Embryonic facial prominence (tissue), 1 donor: ENCODE data around the gene CELF2.

Experiments used
- DNase-seq: peaks from one replicate; pipeline ENCODE4 v3.0.0-alpha.2; 2016; ENCODE audit errors: extremely low spot score

The CELF2 gene

GRCh38 chr10:11058965-11059364 lies 41.3 kb downstream of the CELF2 start:
- no peak for DNase-seq

- no peak for DNase-seq
These were observed 46.2 kb downstream of the CELF2 start for GRCh38 chr10:11063856-11064255.

GRCh38 chr10:11064832-11065231 lies 47.2 kb downstream of the CELF2 start:
- DNase-seq = no peak

DNA sequence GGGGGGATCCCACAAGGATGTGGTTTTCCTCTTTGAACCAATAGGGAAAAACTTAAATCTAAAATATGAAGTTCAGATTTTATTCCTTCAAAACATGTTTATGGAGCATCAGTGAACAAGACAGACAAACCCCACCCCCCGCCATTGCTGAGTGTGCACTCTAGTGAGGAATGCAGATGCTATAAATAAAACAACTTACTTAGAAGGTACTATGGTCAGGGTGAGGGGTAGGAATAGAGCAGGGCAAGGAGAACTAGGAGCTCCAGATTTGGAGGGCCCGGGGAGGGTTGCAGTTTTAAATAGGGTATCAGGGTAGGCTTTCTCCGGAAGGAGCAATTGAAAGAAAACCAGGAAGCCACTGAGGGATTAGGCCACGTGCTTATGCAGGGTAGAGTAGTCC lies 47.9 kb downstream of the CELF2 start:
- no peak for DNase-seq

GRCh38 chr10:11066520-11066919 lies 48.8 kb downstream of the CELF2 start:
- DNase-seq = no peak

DNA sequence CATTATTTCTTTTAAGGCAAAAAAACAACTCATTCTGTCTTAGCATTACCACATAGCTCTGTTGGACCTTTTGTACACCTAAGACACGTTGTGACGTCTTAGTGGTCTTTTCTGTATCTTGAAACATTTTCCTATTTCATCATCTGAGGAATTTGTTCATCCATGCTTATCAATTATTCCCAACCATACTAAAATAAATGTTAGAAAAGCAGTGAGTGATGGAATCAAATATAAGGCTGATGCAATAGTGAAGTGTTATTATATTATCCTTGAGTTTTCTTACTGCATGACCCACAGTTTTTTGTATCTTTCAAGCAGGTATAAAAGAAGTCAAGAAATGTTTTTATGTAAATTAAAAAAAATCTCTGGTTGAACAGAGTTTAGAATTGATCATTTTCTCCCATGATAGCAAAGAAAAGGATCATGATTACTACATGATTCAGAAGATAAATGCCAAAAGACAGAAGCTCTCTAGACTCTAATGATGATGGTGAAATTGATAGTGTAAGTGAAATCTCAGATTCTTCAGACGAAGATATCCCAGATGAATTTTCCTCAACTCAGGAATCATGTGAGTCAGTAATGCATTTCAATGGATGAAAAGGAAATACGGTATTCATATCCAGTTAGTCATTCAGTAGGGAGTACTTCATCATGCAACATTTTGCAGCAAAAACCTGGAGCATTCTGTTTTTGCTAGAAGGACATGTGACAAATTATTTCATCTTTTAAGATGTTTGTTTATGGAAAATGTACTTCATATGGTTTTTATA lies 51.4 kb downstream of the CELF2 start:
- no peak for DNase-seq

- DNase-seq = no peak
These were observed 55.7 kb downstream of the CELF2 start for GRCh38 chr10:11073410-11073809.

GRCh38 chr10:11074536-11075267 lies 57.0 kb downstream of the CELF2 start:
- DNase-seq = no peak

- DNase-seq = no peak
These were observed 58.5 kb downstream of the CELF2 start for GRCh38 chr10:11076221-11076620.

DNA sequence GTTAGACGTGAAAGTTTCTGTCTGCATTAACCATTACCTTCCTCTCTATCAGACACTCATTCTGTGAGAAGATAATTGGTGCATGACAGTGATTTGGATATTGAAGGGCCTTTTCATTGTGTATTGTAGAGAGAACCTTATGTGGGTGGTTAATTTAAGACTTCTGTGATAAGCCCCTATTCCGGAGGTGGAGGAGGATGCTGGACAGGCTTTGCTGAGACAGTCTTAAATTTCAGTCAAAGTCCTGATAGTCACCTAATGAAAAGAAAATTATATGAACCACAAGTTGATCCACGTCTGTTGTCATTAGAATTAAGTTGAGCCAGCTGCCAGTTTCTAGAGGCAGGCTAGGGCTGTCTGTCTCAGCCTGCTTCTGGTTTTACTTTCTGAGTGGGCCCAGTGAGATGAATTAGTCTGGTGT lies 62.9 kb downstream of the CELF2 start:
- no peak for DNase-seq

DNA sequence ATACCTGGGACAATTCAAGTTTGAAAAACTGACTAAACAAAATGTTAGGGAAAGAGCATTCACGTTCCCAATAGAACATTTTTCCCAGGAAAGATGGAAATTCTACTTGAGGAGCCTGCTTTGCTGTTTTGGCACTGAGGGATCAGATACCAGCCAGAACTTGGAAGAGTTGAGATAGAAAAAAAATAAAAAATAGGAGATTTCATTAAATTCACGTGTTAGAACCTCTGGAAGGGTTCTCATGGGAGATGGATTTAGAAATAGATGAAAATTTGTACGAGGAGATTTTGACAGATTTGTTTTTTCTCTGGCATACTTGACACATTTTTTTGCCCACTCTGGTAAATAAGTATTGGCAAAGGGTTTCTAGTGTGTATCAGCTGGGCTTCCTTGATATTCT lies 63.7 kb downstream of the CELF2 start:
- no peak for DNase-seq

DNA sequence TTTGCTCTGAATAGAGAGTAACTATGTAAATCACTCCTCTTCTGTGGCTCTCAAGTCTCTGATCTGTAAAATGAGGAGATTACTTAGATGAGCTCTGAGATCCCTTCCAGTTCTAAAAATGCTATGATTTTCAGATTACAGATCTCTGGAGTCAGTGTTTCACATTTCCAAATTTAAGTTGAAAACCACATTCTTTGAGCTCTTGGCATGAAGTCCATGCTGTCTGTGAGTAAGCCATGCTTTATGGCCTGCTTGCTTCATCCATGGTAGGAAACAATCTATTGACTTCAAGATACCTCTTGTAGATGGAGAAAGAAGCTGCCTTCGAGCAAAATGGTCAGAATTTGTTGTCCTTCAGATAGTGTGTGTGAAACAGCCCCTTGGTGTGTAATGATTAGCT lies 64.9 kb downstream of the CELF2 start:
- DNase-seq = no peak

DNA sequence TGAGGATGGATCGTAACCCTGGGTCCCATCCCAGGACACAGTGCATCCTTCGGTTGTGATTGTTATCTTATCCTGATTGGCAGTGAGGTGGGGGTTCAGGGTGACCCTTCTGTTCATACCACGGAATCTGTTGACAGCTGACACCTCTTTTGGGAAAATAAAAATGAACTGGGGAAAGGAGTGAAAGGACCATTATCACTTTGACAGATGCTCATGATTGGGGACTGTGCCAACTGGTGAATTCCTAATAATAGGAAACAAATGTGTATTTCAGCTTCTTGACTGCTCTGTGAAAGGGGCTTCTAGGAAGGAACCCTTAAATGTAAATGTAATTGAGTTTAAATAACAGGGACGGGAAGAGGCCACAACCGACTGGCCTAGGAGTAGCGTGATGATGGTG lies 65.4 kb downstream of the CELF2 start:
- DNase-seq = no peak

- no peak for DNase-seq
These were observed 67.9 kb downstream of the CELF2 start for GRCh38 chr10:11085545-11085944.

DNA sequence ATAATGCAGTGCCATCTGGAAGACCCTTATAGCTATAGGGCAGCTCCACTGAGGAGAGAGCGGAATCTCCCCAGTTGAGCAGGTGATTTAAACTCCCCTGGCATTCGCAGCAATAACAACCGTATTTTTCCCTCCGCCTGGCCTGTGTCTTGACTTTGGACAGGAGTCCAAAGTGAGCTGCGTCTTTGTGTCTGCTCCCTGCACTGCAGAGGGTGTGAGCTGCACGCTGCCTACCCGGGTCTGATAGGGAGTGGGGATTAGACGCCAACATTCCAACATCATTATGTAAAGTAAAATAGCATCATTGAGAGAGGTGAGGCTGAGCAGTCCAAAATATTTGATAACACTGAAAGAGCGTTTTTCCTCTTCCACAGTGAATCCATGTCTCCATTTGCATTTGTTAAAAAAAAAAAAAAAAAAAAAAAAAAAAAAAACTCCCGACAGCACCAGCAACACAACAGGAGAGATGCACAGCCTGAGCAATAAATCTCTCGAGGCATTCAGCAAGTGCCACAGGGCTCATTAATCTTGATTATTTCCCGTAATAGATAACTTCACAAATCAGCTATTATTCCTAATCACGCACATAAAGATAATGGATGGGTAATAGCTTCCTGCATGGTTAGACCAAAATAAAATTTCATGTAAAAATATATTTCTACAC lies 68.6 kb downstream of the CELF2 start:
- DNase-seq = no peak

- no peak for DNase-seq
These were observed 69.7 kb downstream of the CELF2 start for GRCh38 chr10:11087372-11087771.

DNA sequence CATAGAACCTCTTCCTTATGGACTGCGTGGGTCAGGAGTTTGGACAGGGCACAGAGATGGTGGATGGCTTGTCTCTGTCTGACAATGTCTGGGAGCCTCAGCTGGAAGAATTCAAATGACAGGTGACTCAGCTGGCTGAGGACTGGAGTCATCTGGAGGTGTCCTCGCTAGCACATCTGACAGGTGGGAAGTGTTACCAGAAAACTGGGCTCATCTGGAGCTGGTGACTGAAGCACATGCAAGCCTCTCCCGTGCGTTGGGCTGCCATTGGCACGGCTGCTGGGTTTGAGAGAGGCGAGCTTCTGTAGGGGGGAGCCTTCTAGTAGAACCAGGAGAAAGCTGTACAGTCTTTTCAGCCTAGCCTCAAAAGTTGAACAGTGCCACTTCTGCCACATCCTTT lies 71.0 kb downstream of the CELF2 start:
- DNase-seq = no peak

DNA sequence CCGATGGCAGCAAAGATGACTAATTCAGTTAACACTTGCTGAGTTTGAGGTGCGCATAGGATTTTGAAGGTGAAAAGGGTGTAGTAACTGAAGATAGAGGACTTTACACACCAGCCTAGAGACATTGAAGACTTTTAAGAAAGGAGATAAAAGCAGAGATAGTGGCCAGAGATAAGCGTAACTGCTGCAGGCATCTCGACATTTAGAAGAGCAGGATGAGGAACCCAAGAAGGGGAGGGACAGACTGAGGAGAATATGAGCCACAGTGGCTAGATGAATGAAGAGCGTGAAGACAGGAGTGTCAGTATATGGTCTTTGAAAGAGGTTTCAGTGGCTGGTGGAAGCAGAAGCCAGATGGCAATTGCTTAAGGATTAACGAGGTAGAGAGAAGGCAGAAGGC lies 71.6 kb downstream of the CELF2 start:
- DNase-seq = no peak

- DNase-seq = no peak
These were observed 73.9 kb downstream of the CELF2 start for GRCh38 chr10:11091517-11092102.

GRCh38 chr10:11093771-11094736 lies 76.4 kb downstream of the CELF2 start:
- no peak for DNase-seq

GRCh38 chr10:11095374-11095801 lies 77.7 kb downstream of the CELF2 start:
- DNase-seq = no peak
